GM21825 (cell line): Measurements from ENCODE around the gene ZBTB43.
"Not testable (repeated sequence)": the region's sequence is repeated elsewhere in the genome, so short reads cannot be mapped to it uniquely, and the experiment has no call there.

Source experiments
- ATAC-seq: cut with Tn5 transposase; IDR thresholded peaks from one replicate; pipeline ENCODE4 v1.9.1; 2021; ENCODE audit warnings: mild to moderate bottlenecking, moderate library complexity; ENCODE audit not compliant: unreplicated experiment

The ZBTB43 gene, protein sequence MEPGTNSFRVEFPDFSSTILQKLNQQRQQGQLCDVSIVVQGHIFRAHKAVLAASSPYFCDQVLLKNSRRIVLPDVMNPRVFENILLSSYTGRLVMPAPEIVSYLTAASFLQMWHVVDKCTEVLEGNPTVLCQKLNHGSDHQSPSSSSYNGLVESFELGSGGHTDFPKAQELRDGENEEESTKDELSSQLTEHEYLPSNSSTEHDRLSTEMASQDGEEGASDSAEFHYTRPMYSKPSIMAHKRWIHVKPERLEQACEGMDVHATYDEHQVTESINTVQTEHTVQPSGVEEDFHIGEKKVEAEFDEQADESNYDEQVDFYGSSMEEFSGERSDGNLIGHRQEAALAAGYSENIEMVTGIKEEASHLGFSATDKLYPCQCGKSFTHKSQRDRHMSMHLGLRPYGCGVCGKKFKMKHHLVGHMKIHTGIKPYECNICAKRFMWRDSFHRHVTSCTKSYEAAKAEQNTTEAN

DNA sequence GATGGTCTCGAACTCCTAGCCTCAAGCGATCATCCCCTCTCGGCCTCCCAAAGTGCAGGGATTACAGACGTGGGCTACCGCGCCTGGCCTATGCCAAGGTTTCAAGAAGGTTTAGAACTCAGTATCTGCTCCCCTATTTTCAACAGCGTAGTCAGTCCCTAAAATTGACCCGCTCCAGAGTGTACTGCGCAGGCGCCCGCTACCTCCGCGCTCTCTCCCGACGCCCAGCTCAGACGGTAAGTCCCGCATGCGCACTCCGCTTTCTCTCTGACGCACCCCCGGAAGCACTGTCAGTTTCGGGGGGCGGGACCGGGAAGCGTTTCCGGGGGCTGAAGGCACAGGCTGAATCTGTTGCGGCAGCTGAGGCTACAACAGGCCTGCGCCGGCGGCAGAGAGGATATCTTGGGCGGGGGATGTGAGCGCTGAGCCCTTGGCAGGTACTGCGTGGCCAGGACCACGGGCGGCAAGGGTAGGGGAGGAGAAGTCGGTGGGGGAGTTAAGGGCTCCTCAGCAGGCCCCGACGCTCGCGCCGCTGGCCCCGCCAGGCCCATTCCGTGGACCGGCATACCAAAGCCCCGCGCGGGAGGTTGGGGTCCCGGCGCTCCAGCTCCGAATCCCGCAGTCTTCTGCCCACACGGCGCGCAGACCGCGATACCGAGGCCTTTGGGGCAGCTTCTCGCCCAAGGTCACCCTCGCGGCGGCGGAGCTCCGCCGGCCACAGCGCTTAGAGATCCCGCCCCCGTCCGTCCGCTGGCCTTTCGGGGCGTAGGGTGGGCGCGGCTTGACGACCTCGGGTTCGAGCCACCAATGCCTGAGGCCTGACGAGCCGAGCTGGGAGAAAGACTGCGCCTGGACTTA is at the start of gene ZBTB43:
TSS of gene ZBTB43 (plus strand) at position 345 of the 858 bp plus-strand sequence. CDS start 27,470 bp downstream, outside the sequence.
- ATAC-seq: peak; percentile 66

DNA sequence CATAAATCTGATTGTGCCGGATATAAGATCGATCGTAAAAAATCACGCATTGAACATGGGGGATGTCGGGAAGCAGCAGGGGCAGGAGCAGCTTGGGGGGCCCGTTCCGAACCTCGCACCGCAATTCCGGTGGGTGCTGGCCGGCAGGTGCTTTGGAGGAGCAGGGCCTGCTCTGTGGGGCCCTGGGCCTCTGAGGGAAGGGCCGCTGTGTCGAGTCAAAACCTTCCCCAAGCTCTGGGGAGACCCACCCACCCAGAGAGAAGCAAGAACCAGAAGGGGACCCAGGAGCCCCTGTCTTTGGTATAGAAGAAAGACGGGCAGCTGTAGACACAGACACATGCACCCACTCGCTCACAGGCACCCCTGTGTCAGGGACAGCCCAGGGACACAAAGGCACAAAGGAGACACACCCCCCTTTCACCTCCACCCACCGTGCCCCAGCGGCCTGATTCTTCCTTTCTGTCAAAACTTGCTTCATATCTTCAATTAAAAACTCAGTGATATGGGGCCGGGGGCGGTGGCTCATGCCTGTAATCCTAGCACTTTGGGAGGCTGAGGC is 49.4 kb upstream of the ZBTB43 start:
- no peak for ATAC-seq

DNA sequence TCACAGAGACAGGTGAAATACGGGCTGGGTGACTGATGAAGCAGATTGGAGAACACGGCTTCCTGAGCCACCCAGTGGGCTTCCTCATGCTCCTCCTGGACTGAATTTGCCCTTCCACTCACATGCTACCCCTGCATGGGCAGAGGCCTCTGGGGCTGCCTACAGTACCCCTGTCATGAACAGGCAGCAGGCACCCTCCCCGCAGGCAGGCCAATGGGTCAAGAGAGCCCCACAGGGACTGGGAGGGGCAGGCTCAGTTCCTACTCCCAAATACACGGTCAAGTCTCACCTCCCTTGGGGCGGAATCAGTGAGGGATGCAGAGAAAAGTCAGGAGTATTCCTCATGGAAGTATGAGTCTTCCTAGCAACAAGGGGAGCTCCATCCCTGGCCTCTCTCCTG is 48.6 kb upstream of the ZBTB43 start:
- no peak for ATAC-seq

DNA sequence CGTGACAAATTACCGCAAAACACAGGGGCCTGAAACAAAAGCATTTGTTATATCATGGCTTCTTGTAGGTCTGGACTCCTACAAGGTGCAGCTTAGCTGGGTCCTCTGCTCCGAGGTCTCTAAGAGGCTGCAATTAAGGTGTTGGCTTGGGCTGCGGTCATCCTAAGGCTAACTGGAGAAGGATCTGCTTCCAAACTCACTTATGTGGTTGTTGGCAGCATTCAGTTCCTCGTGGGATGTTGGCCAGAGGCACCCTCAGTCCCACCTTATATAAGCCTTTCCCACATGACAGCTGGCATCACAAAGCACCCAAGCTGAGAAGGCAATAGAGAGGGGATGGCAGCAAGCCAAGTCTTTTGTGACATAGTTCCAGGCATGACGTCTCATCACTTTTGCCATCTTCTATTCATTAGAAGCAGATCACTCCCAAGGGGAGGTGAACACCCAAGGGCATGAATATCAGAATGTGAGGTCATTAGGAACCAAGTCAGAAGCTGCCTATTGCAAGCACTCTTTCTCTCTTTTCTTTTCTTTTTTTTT is 47.9 kb upstream of the ZBTB43 start:
- ATAC-seq: no peak

DNA sequence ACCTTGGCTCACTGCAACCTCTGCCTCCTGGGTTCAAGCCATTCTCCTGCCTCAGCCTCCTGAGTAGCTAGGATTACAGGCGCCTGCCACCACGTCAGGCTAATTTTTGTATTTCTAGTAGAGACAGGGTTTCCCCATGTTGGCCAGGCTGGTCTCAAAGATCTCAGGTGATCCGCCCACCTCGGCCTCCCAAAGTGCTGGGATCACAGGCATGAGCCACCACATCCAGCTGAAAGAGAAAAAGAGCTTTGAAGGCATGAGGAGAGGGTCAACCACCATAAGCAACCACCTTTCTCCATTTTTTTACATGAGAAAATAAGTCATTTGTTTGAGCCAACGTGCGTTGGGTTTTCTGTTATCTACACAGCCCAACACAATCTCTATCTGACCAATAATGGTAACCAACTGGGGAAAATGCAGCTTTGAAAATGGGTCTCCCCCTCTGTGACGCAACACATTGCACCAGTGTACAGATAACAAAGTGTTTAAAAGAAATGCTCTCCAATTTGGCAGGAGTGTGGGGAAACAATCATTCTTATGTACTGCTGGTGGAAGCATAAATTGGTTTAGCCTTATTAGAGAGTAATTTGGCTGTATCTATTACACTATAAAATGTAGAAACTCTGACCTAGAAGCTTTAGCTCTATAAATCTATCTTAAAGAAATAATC is 45.8 kb upstream of the ZBTB43 start:
- ATAC-seq: no peak

DNA sequence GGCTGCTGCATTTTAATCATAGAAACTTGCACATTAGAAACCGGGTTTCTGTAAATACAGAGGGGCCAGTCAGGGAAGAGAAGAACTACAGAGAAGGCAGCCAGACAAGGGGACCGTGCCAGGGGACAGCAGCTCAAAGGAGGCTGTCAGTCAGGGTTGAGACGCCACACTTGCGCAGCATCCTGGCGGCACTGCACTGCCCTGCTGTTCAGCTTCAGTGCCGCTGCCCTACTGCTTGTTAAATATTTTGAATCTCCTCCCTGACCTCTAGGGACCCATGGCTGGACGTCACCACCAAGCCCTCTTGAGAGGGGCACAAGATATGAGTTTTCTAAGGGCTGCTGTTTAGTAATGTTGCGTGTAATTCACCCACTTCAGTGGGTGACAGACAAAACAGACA is 43.6 kb upstream of the ZBTB43 start:
- no peak for ATAC-seq

DNA sequence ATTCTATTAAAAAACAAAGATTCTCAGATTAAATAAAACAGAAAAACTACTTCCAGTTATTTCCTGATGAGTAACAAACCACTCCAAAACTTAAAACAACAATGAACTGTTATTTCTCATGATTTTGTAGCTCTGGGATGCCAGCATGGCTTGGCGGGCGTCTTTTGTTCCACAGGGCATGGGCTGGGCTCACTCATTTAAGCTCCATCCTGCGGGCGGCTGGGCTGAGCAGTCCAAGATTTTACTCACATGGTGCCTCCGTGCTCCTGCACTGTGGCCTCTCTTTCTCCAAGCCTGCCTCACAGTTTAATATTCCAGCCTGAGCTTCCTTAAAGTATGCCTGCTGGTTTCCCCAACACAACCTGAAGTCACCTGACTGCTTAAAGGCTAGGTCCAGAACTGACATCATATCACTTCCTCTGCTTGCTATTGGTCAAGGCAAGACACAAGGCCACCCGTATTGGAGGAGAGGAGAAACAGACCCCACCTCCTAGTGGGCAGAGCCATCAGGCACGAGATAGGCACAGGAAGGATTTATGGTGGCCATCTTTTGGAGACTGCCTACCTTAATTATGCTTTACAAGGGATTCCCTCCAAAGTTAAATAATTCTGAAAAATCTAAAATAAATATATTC is 41.6 kb upstream of the ZBTB43 start:
- no peak for ATAC-seq

DNA sequence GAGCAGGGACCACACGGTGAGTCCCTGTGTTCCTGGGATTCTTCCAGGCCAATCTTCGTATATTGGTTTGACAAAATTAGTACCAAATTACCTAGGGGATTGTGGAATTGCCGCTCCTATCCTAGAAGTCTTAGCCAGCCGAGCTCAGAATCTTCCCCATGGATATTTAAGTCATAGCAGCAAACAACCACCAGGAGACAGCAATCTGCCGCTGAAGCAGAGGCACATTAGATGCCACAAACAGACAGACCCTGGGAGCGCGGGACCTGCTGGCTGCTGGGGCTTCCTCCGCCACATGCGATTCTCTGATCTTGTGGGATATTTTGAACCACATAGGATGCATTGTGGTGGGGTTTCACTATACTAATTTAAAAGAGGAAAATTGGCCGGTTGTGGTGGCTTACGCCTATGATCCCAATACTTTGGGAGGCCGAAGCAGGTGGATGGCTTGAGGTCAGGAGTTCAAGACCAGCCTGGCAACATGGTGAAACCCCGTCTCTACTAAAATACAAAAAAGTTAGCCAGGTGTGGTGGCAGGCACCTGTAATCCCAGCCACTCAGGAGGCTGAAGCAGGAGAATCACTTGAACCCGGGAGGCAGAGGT is 31.7 kb upstream of the ZBTB43 start:
- no peak for ATAC-seq

DNA sequence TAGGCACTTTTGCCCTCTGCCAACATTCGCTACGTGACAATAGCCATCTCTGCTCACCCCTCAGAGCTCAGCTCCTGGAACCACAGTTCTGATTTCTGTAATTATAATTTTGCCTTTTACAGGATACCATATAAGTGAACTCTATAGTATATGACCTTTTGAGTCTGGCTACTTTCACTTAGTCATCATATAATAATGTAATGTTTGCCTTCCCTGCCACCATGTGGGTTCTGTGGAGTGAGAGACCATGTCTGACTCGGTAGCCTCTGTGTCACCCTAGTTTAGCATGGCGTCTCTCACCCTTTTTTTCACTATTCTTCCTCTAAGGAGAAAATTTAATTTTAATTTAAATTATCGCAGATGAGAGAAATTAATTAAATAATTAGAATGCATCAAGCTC is 28.9 kb upstream of the ZBTB43 start:
- ATAC-seq: no peak

DNA sequence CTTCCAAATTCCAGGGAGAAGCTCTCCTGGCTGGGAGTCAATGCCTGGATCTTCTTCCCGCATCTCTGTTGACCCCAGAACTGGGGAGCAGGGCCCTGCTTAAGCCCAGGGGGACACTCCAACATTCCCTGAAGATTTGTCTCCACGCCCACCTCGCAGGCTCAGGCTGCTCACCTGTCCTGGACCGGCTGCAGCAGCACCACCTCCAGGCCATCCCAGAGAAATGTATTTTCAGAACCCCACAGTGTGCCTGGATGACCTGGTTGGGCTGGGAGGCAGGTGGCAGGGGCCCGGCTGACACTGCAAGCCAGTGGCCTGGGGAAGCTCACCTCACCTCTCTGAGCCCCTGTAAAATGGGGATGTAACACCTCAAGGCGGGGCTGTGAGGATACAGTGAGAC is 27.1 kb upstream of the ZBTB43 start:
- no peak for ATAC-seq

DNA sequence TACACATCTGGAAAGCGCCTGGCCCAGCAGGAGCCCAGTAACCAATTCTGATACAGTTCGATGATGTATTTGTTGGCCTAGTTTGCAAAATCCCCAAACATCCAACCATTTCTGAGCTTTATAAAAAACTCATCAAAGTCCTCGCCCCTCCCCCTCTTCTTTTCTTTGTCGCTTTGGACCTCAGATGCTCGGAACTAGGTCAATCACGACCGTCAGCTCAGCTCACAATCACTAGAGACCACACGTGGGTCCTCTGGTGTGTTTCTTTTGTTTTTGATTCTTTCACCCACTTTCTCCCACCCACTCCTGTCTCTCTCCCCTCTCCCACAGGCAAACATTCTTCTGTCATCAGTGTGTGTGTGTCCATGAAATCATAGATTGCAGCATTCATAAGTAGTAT is 26.7 kb upstream of the ZBTB43 start:
- ATAC-seq: no peak

DNA sequence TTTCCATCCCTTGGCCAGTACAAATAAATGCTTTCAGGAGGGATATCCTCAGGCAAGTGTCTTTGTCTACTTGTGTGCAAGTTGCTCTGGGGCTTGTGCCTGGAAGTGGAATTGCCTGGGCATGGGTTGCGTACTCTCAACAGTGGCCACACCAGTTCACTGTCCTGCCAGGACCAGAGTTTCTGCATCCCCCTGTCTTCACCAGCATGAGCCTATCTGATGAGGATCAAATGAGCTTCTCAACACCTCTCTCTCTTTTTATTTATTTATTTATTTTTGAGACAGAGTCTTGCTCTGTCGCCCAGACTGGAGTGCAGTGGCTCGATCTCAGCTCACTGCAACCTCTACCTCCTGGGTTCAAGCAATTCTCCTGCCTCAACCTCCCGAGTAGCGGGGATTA is 26.1 kb upstream of the ZBTB43 start:
- not testable (repeated sequence) for ATAC-seq

DNA sequence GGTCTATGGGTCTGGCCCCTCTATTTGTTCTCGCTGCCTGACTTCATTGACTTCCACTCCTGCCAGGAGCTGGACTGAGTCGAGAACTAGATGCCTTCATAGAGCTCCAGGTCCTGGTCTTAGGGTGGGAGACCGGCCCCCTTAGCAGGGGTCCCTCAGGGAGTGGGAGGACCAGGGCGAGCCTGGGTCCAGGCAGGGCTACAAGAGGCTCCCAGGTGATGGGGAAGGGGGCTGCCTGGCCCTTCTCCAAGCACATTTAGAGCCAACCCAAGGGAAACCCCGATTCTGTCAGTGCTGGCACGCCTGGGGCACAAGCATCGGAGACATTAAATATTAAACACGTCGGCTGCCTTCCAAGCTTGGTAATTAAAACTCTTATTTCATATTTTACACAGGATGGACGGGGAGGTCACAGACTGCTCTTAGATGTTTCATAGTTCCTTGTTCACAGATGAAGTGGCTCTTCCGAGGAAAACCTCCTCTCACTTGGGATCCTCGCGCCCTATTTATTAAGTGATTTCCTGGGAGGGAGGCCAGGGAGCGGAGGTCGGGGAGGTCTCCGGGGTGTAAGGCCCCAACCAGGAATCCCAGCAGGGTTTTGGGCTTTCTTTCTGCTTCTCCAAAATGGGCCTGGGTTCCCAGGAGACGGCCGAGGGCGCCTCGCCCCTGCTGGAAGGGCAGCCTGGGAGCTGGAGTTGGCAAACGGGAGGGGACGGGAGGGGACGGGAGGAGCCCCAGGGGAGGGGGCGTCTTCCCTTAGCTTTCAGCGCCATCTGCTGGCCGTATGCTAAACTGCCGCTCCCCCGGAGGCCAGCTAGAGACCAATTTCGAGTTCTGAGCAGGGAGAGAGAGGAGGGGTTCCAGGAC is 23.4 kb upstream of the ZBTB43 start:
- ATAC-seq: no peak

DNA sequence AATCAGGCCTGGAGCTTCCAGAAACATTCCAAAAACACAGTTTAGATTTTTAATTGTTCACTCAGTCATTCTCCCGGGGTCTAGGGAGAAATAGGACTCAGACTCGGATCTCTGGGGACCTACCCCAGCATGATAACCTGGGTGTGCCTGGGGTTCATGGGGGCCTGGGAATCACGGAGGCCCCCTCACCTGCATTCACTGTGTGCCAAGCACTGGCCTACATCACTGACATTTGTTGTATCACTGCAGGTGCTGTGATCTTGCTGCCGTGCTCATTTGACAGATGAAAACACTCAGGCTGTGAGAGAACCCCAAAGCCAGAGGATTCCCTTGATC is 22.8 kb upstream of the ZBTB43 start:
- ATAC-seq: no peak

DNA sequence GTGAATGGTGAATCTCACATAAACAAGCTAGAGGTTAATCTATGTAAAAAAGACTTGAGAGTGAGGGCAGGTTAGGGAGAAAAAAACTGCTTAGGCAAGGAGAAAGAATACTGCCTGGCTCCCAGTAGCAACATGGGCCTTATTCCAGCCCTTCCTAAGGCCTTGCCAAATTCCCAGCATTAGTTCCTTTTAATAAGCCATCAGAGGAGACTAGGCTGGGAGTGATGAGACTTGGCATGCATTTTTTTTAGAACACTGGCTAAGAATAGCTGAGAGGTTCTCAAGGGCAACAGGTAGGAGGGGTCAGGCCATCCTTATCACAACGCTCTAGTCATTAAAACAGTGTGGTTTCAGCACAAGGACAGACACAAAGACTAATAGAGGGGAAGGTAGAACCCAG is 20.9 kb upstream of the ZBTB43 start:
- no peak for ATAC-seq

DNA sequence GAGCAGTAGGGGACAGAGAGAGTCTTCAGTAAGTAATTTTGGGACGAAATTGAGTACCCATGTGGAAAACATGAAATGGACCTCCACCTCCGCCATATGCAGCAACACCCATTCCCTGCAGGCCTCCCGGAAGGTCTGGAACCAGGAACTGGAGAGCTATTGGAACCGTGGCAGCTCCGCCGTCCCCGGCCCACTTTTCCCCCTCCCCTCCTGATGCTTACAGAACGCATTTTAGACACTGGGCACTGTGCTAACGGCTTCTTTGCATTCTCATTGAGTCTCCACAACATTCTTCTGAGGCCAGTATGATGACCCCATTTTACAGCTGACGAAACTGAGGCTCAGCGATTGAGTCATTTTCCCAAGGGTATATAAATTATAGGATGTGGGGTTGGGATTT is 20.4 kb upstream of the ZBTB43 start:
- ATAC-seq: no peak

DNA sequence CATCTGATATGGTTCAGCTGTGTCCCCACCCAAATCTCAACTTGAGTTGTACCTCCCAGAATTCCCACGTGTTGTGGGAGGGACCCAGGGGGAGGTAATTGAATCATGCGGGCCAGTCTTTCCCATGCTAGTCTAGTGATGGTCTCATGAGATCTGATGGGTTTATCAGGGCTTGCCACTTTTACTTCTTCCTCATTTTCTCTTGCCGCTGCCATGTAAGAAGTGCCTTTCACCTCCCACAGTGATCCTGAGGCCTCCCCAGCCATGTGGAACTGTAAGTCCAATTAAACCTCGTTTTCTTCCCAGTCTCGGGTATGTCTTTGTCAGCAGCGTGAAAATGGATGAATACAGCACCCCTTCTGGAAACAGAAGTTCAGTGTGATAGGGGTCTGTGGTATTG is 20.0 kb upstream of the ZBTB43 start:
- not testable (repeated sequence) for ATAC-seq

DNA sequence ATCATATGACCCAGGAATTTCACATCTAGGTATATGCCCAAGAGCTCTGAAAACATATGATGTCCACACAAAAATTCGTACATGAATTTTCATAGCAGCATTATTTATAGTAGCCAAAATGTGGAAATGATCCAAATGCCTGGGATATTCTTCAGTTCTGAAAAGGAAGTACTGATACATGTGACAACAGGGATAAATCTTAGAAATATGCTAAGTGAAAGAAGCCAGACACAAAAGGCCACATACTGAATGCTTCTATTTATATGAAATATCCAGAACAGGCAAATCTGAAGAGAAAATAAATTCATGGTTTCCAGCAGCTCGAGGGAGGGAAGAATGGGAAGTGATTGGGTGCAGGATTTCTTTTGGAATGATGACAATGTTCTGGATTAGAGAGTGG is 16.8 kb upstream of the ZBTB43 start:
- ATAC-seq: no peak
